ENCODE results near the gene C16orf95.
"Not testable (repeated sequence)": the region's sequence is repeated elsewhere in the genome, so short reads cannot be mapped to it uniquely, and the experiment has no call there.

The C16orf95 gene

GRCh38 chr16:87346517-87347060, 29.4 kb upstream of the C16orf95 start:
- no peak for DNase-seq (ENCODE audit: low spot score)

- no peak for DNase-seq (ENCODE audit: low spot score)
Observed at GRCh38 chr16:87345726-87346424, 28.7 kb upstream of the C16orf95 start.

- no peak for DNase-seq (ENCODE audit: low spot score)
Observed at GRCh38 chr16:87344931-87345631, 27.9 kb upstream of the C16orf95 start.

GRCh38 chr16:87344165-87344930, 27.2 kb upstream of the C16orf95 start:
- no peak for DNase-seq (ENCODE audit: low spot score)

- no peak for DNase-seq (ENCODE audit: low spot score)
Observed at GRCh38 chr16:87343753-87344050, 26.5 kb upstream of the C16orf95 start.

- no peak for DNase-seq (ENCODE audit: low spot score)
Observed at GRCh38 chr16:87342978-87343752, 26.0 kb upstream of the C16orf95 start.

- no peak for DNase-seq (ENCODE audit: low spot score)
Observed at GRCh38 chr16:87342504-87342903, 25.3 kb upstream of the C16orf95 start.

GRCh38 chr16:87340198-87340597, 23.0 kb upstream of the C16orf95 start:
- no peak for DNase-seq (ENCODE audit: low spot score)

GRCh38 chr16:87339724-87340105, 22.5 kb upstream of the C16orf95 start:
- DNase-seq (ENCODE audit: low spot score) = not testable (repeated sequence)

- DNase-seq (ENCODE audit: low spot score) = no peak
Observed at GRCh38 chr16:87339086-87339723, 22.0 kb upstream of the C16orf95 start.

GRCh38 chr16:87338155-87338765, 21.1 kb upstream of the C16orf95 start:
- no peak for DNase-seq (ENCODE audit: low spot score)

GRCh38 chr16:87337262-87337771, 20.1 kb upstream of the C16orf95 start:
- DNase-seq (ENCODE audit: low spot score) = no peak

GRCh38 chr16:87336434-87337240, 19.4 kb upstream of the C16orf95 start:
- no peak for DNase-seq (ENCODE audit: low spot score)

- no peak for DNase-seq (ENCODE audit: low spot score)
Observed at GRCh38 chr16:87335625-87336433, 18.6 kb upstream of the C16orf95 start.

GRCh38 chr16:87334651-87335624, 17.7 kb upstream of the C16orf95 start:
- no peak for DNase-seq (ENCODE audit: low spot score)

GRCh38 chr16:87333581-87334331, 16.6 kb upstream of the C16orf95 start:
- no peak for DNase-seq (ENCODE audit: low spot score)

GRCh38 chr16:87333101-87333500, 15.9 kb upstream of the C16orf95 start:
- DNase-seq (ENCODE audit: low spot score) = no peak

Measured in ecto neural progenitor cell (in vitro differentiated cells).